WERI-Rb-1 (cell line): ENCODE results near the gene KRT28.
A peak's percentile ranks its signal among the peaks of the same experiment; 100 is the strongest.

ENCODE experiments used
- DNase-seq: peaks from one replicate; pipeline ENCODE4 v3.0.0-alpha.2; 2020
- H3K27ac ChIP-seq: fragments of 250-450 bp; sonication (Bioruptor Pico); 2 replicates; pipeline ENCODE4 v1.5.1; 2020; ENCODE audit warnings: mild to moderate bottlenecking, moderate library complexity
- H3K27me3 ChIP-seq: fragments of 250-450 bp; sonication (Bioruptor Pico); 2 replicates; pipeline ENCODE4 v1.5.1; 2021; ENCODE audit warnings: mild to moderate bottlenecking, low read depth, moderate library complexity; ENCODE audit not compliant: insufficient read depth, severe bottlenecking
- H3K36me3 ChIP-seq: fragments of 250-450 bp; sonication (Bioruptor Pico); 2 replicates; pipeline ENCODE4 v1.5.1; 2020; ENCODE audit warnings: mild to moderate bottlenecking, moderate library complexity
- H3K4me3 ChIP-seq: 2 replicates; pipeline ENCODE4 v1.5.1; 2011; ENCODE audit warnings: low read depth, mild to moderate bottlenecking, control low read depth, low read length
- H3K9me3 ChIP-seq: fragments of 250-450 bp; sonication (Bioruptor Pico); 2 replicates; pipeline ENCODE4 v1.5.1; 2021; ENCODE audit warnings: mild to moderate bottlenecking, moderate library complexity; ENCODE audit not compliant: severe bottlenecking
- CTCF ChIP-seq: IDR thresholded peaks from 2 replicates; pipeline ENCODE4 v1.5.1; 2011; ENCODE audit warnings: low read depth, mild to moderate bottlenecking, control low read depth, inconsistent platforms, low read length

The KRT28 gene

DNA sequence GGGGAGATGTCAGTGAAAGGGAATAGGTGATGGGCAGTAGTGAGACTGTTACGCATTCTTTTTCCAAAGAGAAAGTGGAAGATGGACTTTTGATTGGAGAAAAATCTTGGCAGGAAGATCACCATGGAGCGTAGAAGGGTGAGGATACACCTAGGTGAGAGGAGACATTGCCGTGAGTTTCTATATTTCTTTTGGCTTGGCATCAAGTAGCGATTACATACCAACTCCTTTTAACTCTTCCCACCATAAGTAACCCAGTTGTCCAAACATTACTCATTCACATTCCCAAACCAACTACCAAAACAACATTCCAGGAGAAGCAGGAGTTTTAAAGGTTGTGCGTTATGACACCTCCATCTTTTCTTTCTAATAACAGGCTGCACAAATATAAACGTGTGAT lies 10.7 kb upstream of the KRT28 start:
- H3K4me3 ChIP-seq = no peak overlapping the region
- peaks cover 73% of the 10 kb centered on the region for H3K27me3 ChIP-seq
- H3K9me3 ChIP-seq = peaks cover 7% of the 10 kb centered on the region
- no peak overlapping the region for H3K27ac ChIP-seq
- TF ChIP-seq CTCF = no peak
- no peak for DNase-seq
- no peaks in the 10 kb centered on the region for H3K36me3 ChIP-seq

DNA sequence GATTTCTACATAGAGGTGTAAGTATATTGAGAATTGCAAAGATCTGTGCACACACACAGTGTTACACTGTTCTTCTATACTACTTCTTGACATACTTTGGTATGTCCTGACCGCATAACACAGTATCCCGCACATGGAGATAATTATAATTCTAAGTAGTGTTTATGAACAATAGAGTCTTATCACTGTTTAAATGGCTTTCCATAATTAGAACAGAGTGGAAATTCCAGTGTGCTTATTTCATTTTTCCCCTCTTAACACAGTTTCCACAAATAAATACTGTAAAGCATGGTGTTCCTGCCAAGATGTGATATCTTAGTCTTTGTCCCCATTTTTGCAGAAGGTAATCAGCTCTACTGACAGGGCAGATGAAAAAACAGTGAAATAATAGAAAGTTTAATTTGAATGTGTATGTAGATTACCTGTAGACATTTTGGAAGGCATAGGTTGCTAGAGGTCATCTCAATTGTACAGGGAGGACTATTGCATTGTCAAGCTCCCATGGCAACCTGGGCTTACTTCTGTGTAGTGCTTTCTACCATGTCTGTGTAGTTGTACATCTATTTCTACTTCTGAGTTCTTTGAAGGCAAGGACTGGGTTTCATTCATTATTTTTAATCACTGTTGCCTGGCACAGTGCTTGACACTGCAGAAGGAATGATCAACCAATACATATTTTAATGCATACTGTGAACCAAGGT lies 10.1 kb upstream of the KRT28 start:
- Histone ChIP-seq H3K4me3 (no peak overlapping the region), H3K27me3 (peaks cover 79% of the 10 kb centered on the region), H3K27ac (no peak overlapping the region), H3K9me3 (peaks cover 11% of the 10 kb centered on the region), H3K36me3 (no peaks in the 10 kb centered on the region)
- TF ChIP-seq CTCF = no peak
- no peak for DNase-seq

- H3K27me3 ChIP-seq = peaks cover 89% of the 10 kb centered on the region
- H3K9me3 ChIP-seq = peaks cover 6% of the 10 kb centered on the region
- no peak for DNase-seq
- no peak overlapping the region for H3K4me3 ChIP-seq
- no peak overlapping the region for H3K27ac ChIP-seq
- no peaks in the 10 kb centered on the region for H3K36me3 ChIP-seq
- no peak for TF ChIP-seq CTCF
Measured at GRCh38 chr17:40806131-40806530, 6.4 kb upstream of the KRT28 start.

DNA sequence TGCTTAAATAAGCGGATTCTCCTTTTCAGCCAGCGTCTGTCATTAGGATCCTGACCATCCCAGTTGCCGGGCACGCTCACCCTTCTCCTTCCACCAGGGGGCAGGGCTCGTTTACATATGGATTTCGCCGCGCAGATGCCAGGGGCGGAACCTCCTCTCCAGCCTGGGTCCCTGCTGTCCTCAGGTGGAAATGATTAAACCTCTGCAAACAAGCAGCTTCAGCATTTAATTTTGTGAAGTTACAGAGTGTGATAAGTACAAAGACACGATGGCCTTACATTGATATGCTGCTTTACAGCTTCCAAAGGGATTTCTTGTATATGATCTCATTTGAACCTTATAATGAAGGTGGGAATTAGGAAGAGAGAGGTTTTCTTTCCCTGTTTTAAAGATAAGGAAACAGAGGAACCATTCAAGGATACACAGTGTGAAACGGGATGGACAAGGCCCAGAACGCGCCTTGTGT lies 3.9 kb upstream of the KRT28 start:
- peaks cover 6% of the 10 kb centered on the region for H3K9me3 ChIP-seq
- no peak overlapping the region for H3K4me3 ChIP-seq
- no peaks in the 10 kb centered on the region for H3K36me3 ChIP-seq
- no peak overlapping the region for H3K27ac ChIP-seq
- peak; percentile 89 for TF ChIP-seq CTCF
- H3K27me3 ChIP-seq = peaks cover 94% of the 10 kb centered on the region
- peak; percentile 89 for DNase-seq

- DNase-seq = no peak
- Histone ChIP-seq H3K9me3 (peaks cover 6% of the 10 kb centered on the region), H3K27ac (no peak overlapping the region), H3K27me3 (peaks cover 94% of the 10 kb centered on the region), H3K36me3 (no peaks in the 10 kb centered on the region), H3K4me3 (no peak overlapping the region)
- no peak for TF ChIP-seq CTCF
Measured at GRCh38 chr17:40801157-40801556, 1.4 kb upstream of the KRT28 start.

- DNase-seq = no peak
- no peaks in the 10 kb centered on the region for H3K36me3 ChIP-seq
- peaks cover 94% of the 10 kb centered on the region for H3K27me3 ChIP-seq
- no peak overlapping the region for H3K27ac ChIP-seq
- H3K4me3 ChIP-seq = no peak overlapping the region
- no peak for TF ChIP-seq CTCF
- H3K9me3 ChIP-seq = peaks cover 5% of the 10 kb centered on the region
Measured at GRCh38 chr17:40800381-40800780, 622 bp upstream of the KRT28 start.
